ENCODE results near the gene SMTN.
A peak's percentile ranks its signal among the peaks of the same experiment; 100 is the strongest.
"Not testable (repeated sequence)": the region's sequence is repeated elsewhere in the genome, so short reads cannot be mapped to it uniquely, and the experiment has no call there.

Gene SMTN

DNA sequence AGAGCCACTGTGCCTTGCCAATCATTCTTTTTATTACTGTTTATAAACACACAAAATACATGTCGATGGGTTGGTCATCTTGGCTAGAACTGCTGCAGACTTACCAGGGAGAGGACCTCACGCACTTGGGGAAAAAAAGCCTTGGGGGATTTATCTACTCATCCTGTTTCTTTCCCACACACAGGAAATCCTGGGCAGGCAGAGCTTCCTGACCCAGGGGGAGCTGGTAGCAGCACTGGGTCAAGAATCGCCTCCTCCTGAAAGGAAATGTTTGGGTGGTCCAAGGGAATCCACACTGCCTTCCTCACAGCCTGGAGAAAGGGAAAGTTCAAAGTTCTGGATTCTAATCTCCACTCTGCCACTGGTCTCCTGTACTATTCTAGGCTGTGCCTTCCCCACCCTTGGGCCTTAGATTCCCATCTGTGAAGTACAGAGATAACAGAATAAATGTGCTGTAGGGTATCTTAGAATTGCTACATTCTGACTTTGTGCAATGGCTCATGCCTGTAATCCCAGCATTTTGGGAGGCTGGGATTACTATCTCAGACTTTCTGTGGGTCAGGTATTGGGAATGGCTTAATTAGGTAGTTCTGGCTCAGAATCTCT lies 31.2 kb upstream of the SMTN start:
- no peaks in the 10 kb centered on the region for H3K9me3 ChIP-seq (ENCODE audit: control insufficient read depth in 1 of 2, low read length in 2 of 2)
- H3K27me3 ChIP-seq (ENCODE audit: control insufficient read depth in 1 of 2, insufficient read depth in 2 of 2, low read length in 2 of 2): no peaks in the 10 kb centered on the region
- H3K4me1 ChIP-seq (ENCODE audit: control insufficient read depth in 1 of 2, insufficient read depth in 2 of 2, low read length in 2 of 2): peaks cover 0 to 9% of the 10 kb centered on the region in 2 donors
- no peak overlapping the region for H3K4me3 ChIP-seq (ENCODE audit: low read depth in 1 of 2, low read length in 2 of 2)
- H3K27ac ChIP-seq (ENCODE audit: low read depth, low read length): no peak overlapping the region
- H3K9ac ChIP-seq (ENCODE audit: low read depth in 1 of 2, low read length in 2 of 2): no peak overlapping the region
- H3K36me3 ChIP-seq (ENCODE audit: control insufficient read depth in 1 of 2, insufficient read depth in 2 of 2, low read length in 2 of 2): no peaks in the 10 kb centered on the region

DNA sequence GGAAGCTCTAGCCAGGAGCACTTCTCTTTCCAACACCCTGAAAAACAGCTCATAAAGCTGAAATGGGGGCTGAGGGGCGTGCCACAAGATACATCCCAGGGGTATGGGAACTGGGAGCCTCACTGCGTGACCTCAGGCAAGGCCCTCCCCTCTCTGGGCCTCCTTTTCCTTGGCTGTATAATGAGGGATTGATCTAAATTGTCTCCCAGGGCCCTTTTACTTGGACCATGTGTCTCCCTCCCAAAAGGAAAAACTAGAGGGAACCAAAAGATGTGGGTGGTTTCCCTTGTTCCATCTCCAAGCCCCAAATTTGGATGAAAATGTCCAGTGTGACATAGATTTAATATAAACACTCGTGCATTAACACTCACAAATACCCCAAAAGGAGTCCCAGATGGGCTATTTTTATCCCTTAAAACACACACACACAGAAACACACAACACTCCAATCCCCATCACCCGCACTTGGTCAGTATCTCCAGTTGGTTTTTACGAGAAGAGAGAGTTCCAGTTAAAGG lies 25.9 kb upstream of the SMTN start:
- Histone ChIP-seq H3K36me3 (ENCODE audit: control insufficient read depth in 1 of 2, insufficient read depth in 2 of 2, low read length in 2 of 2) (no peaks in the 10 kb centered on the region), H3K9me3 (ENCODE audit: control insufficient read depth in 1 of 2, low read length in 2 of 2) (no peaks in the 10 kb centered on the region), H3K27ac (ENCODE audit: low read depth, low read length) (peak overlapping the region; percentile 55), H3K4me1 (ENCODE audit: control insufficient read depth in 1 of 2, insufficient read depth in 2 of 2, low read length in 2 of 2) (peaks cover 0 to 5% of the 10 kb centered on the region in 2 donors), H3K27me3 (ENCODE audit: control insufficient read depth in 1 of 2, insufficient read depth in 2 of 2, low read length in 2 of 2) (no peaks in the 10 kb centered on the region), H3K9ac (ENCODE audit: low read depth in 1 of 2, low read length in 2 of 2) (no peak overlapping the region), H3K4me3 (ENCODE audit: low read depth in 1 of 2, low read length in 2 of 2) (no peak overlapping the region)

DNA sequence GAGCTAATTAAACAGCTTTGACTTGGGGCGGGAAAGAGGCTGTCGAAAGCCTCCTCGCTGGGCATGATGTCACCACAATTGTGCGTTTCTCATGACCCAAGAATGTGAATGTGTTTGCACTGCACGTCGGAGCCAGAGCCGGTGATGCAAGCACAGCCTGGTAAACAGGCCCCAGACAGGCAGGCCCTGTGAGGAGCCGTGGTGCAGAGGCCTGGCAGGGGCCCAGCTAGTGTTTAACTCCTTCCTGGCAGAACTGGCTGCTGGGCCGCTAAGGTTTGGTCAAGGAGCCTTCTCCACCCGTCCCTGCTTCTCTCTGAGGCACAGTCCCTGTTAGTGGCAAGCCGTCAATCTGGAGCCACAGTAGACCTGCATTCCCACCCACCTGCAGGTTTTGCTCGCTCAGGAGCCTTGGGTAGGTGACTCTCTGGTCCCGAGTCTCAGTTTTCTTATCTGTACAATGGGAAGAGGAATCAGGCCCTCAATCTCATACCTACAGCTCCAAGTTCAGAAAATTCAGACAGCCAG lies 25.4 kb upstream of the SMTN start:
- Histone ChIP-seq H3K36me3 (ENCODE audit: control insufficient read depth in 1 of 2, insufficient read depth in 2 of 2, low read length in 2 of 2) (no peaks in the 10 kb centered on the region), H3K9ac (ENCODE audit: low read depth in 1 of 2, low read length in 2 of 2) (no peak overlapping the region), H3K27me3 (ENCODE audit: control insufficient read depth in 1 of 2, insufficient read depth in 2 of 2, low read length in 2 of 2) (no peaks in the 10 kb centered on the region), H3K27ac (ENCODE audit: low read depth, low read length) (peak overlapping the region; percentile 8), H3K9me3 (ENCODE audit: control insufficient read depth in 1 of 2, low read length in 2 of 2) (no peaks in the 10 kb centered on the region), H3K4me3 (ENCODE audit: low read depth in 1 of 2, low read length in 2 of 2) (no peak overlapping the region), H3K4me1 (ENCODE audit: control insufficient read depth in 1 of 2, insufficient read depth in 2 of 2, low read length in 2 of 2) (peaks cover 0 to 5% of the 10 kb centered on the region in 2 donors)

DNA sequence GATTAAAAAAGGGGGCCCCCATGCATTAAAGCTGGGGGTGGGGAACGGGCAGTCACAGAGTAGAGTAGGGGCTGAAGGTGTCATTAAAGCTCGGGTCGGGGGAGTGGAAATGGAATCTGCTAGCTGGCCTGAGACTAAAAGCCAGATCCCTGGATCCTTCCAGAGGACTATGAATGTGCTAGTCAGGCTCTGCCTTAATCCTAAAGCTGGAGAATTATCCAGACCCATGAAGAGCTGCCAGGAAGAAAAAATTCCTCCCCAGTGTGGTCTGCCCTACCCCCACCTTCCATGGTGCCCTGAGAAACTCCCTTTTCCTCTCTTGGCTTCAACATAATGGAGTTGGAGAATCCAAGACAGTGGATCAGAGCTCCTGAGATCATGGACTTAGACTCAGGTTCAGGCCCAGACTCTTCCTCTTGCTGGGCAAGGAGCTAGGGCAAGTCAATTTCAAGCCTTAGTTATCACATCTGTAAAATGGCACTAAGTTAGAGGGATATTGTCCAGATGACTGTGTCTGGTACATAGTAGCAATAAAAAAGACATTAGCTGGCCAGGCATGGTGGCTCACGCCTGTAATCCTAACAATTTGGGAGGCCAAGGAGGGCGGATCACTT lies 24.0 kb upstream of the SMTN start:
- no peak overlapping the region for H3K27ac ChIP-seq (ENCODE audit: low read depth, low read length)
- H3K4me1 ChIP-seq (ENCODE audit: control insufficient read depth in 1 of 2, insufficient read depth in 2 of 2, low read length in 2 of 2): peaks cover 0 to 5% of the 10 kb centered on the region in 2 donors

DNA sequence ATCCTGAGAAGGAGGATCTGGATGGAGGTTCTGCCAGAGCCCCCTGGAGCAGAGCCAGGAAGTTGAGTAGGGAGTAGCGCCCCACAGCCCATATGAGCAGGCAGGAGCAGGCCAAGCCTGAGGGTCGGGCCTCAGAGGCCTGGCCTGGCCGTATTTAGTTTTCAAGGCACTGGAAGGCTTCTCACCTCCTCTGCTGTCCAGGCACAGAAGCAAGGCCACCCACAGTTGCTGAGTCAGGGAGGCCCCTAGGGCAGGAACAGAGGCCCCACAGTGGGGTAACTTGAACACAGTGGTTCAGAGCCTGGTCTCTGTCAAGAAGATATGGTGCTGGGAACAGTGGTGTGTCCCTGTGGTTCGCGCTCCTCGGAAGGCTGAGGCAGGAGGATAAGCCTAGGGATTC lies 21.5 kb upstream of the SMTN start:
- not testable (repeated sequence) for H3K9me3 ChIP-seq (ENCODE audit: control insufficient read depth in 1 of 2, low read length in 2 of 2); H3K4me1 ChIP-seq (ENCODE audit: control insufficient read depth in 1 of 2, insufficient read depth in 2 of 2, low read length in 2 of 2); H3K4me3 ChIP-seq (ENCODE audit: low read depth in 1 of 2, low read length in 2 of 2); H3K36me3 ChIP-seq (ENCODE audit: control insufficient read depth in 1 of 2, insufficient read depth in 2 of 2, low read length in 2 of 2); H3K27ac ChIP-seq (ENCODE audit: low read depth, low read length); H3K27me3 ChIP-seq (ENCODE audit: control insufficient read depth in 1 of 2, insufficient read depth in 2 of 2, low read length in 2 of 2); H3K9ac ChIP-seq (ENCODE audit: low read depth in 1 of 2, low read length in 2 of 2)

More for the DNA sequence above, 24.0 kb upstream of the SMTN start:
- H3K36me3 ChIP-seq (ENCODE audit: control insufficient read depth in 1 of 2, insufficient read depth in 2 of 2, low read length in 2 of 2): no peaks in the 10 kb centered on the region
- H3K9ac ChIP-seq (ENCODE audit: low read depth in 1 of 2, low read length in 2 of 2): no peak overlapping the region
- H3K4me3 ChIP-seq (ENCODE audit: low read depth in 1 of 2, low read length in 2 of 2): no peak overlapping the region
- H3K9me3 ChIP-seq (ENCODE audit: control insufficient read depth in 1 of 2, low read length in 2 of 2): no peaks in the 10 kb centered on the region
- H3K27me3 ChIP-seq (ENCODE audit: control insufficient read depth in 1 of 2, insufficient read depth in 2 of 2, low read length in 2 of 2): no peaks in the 10 kb centered on the region

DNA sequence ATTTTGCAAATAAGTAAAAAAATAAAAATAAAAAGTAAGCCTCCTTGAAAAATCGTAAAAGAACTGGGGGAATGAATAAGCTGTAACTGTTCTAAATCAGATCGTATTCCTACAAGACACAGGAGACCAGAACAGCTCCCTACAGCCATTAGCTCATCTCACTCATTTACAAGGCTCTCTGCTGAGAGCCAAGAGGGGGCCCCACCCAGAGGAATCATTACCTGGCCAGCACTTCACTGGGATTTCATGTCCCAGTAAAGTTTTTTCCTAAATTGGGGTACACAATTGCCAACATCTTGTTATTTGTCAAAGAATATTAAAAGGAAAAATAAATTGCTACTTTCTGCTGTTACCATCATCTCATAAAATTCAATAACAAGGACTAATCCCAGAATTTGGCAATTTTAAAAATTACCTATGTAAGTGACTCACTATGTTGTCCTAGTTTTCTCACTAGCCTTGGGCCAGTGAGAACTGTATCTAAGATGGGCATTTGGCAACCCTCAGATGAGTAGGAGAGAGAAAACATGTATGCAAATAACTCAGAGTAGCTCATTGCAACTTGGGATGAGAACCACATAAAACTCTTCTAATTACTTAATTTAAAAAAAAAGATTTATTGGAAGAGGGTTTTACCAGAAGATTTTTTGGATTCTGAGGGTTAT lies 18.4 kb upstream of the SMTN start:
- H3K4me3 ChIP-seq (ENCODE audit: low read depth in 1 of 2, low read length in 2 of 2): no peak overlapping the region
- peaks cover 0 to 7% of the 10 kb centered on the region in 2 donors for H3K4me1 ChIP-seq (ENCODE audit: control insufficient read depth in 1 of 2, insufficient read depth in 2 of 2, low read length in 2 of 2)
- H3K36me3 ChIP-seq (ENCODE audit: control insufficient read depth in 1 of 2, insufficient read depth in 2 of 2, low read length in 2 of 2): no peaks in the 10 kb centered on the region
- H3K27ac ChIP-seq (ENCODE audit: low read depth, low read length): no peak overlapping the region
- H3K9me3 ChIP-seq (ENCODE audit: control insufficient read depth in 1 of 2, low read length in 2 of 2): no peaks in the 10 kb centered on the region
- H3K27me3 ChIP-seq (ENCODE audit: control insufficient read depth in 1 of 2, insufficient read depth in 2 of 2, low read length in 2 of 2): no peaks in the 10 kb centered on the region
- H3K9ac ChIP-seq (ENCODE audit: low read depth in 1 of 2, low read length in 2 of 2): no peak overlapping the region

DNA sequence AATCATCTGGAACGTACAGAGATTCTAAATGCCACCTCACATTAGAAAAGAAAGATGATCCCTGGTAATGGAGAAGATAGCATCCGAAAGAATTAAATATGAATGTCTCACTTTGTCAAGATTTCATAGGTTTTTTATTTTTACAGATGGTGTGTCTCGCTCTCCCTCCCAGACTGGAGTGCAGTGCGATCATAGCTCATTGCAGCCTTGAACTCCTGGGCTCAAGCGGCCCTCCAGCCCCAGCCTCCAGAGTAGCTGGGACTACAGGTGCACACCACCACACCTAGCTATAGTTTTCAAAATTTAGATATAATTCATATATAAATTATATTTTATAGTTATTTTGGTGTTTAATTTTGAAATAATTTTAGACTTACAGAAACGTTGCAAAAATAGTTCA lies 16.7 kb upstream of the SMTN start:
- Histone ChIP-seq H3K9me3 (ENCODE audit: control insufficient read depth in 1 of 2, low read length in 2 of 2) (no peaks in the 10 kb centered on the region), H3K36me3 (ENCODE audit: control insufficient read depth in 1 of 2, insufficient read depth in 2 of 2, low read length in 2 of 2) (no peaks in the 10 kb centered on the region), H3K4me1 (ENCODE audit: control insufficient read depth in 1 of 2, insufficient read depth in 2 of 2, low read length in 2 of 2) (peaks cover 0 to 7% of the 10 kb centered on the region in 2 donors), H3K4me3 (ENCODE audit: low read depth in 1 of 2, low read length in 2 of 2) (peak overlapping the region; percentile 65 to 75), H3K27ac (ENCODE audit: low read depth, low read length) (no peak overlapping the region), H3K9ac (ENCODE audit: low read depth in 1 of 2, low read length in 2 of 2) (peak overlapping the region in 1 of 2 donors; percentile 12), H3K27me3 (ENCODE audit: control insufficient read depth in 1 of 2, insufficient read depth in 2 of 2, low read length in 2 of 2) (no peaks in the 10 kb centered on the region)

DNA sequence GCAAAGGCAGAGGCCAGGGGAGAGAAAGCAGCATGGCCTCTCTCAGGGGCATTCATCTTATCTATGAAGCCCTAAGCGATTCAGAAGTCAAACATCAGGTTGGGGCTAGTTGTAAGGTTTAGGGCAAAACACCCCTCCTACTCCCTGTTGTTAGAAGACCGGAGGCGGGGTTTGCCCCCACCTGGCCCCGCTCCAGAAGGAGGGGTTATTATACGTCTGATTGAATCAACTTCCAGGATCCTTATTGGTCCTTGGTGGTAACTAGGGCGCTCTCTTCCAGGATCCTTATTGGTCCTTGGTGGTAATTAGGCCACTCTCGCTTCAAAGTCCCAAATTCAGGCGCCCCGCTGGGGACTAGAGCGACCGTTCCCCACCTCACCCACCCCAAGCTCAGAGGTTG lies 12.1 kb upstream of the SMTN start:
- Histone ChIP-seq H3K9me3 (ENCODE audit: control insufficient read depth in 1 of 2, low read length in 2 of 2) (no peaks in the 10 kb centered on the region), H3K27ac (ENCODE audit: low read depth, low read length) (no peak overlapping the region), H3K36me3 (ENCODE audit: control insufficient read depth in 1 of 2, insufficient read depth in 2 of 2, low read length in 2 of 2) (no peaks in the 10 kb centered on the region), H3K4me3 (ENCODE audit: low read depth in 1 of 2, low read length in 2 of 2) (no peak overlapping the region), H3K4me1 (ENCODE audit: control insufficient read depth in 1 of 2, insufficient read depth in 2 of 2, low read length in 2 of 2) (peaks cover 0 to 2% of the 10 kb centered on the region in 2 donors), H3K27me3 (ENCODE audit: control insufficient read depth in 1 of 2, insufficient read depth in 2 of 2, low read length in 2 of 2) (no peaks in the 10 kb centered on the region), H3K9ac (ENCODE audit: low read depth in 1 of 2, low read length in 2 of 2) (no peak overlapping the region)

DNA sequence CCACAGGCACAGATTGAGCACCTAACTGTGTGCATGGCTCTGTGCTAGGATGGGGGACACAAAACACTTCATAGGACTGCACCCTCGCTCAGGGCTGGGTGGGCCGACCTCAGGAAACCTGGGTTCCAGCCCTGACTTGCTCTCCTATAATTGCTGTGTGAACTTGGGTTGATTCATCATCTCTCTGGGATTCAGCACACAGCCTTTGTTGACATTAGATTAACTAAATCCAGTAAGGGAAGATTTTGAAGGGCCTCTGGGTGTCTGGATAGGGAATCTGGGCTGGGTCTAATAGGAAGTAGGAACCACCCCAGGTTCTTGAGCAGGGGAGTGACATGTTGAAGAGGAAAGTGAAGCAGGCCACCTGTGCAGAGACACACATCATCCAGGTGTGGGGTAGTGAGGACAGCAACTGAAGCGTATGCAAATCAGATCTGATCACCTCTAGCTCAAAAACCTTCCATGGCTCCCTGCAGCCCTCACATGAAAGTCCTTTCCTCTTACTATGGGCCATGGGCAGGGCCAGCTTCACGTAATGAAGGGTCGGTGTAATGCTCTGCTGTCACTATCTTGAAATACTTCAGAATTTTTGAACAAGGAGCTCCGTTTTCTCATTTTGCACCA lies 11.3 kb upstream of the SMTN start:
- not testable (repeated sequence) for H3K4me3 ChIP-seq (ENCODE audit: low read depth in 1 of 2, low read length in 2 of 2); H3K27me3 ChIP-seq (ENCODE audit: control insufficient read depth in 1 of 2, insufficient read depth in 2 of 2, low read length in 2 of 2); H3K36me3 ChIP-seq (ENCODE audit: control insufficient read depth in 1 of 2, insufficient read depth in 2 of 2, low read length in 2 of 2); H3K27ac ChIP-seq (ENCODE audit: low read depth, low read length); H3K4me1 ChIP-seq (ENCODE audit: control insufficient read depth in 1 of 2, insufficient read depth in 2 of 2, low read length in 2 of 2); H3K9me3 ChIP-seq (ENCODE audit: control insufficient read depth in 1 of 2, low read length in 2 of 2); H3K9ac ChIP-seq (ENCODE audit: low read depth in 1 of 2, low read length in 2 of 2)

DNA sequence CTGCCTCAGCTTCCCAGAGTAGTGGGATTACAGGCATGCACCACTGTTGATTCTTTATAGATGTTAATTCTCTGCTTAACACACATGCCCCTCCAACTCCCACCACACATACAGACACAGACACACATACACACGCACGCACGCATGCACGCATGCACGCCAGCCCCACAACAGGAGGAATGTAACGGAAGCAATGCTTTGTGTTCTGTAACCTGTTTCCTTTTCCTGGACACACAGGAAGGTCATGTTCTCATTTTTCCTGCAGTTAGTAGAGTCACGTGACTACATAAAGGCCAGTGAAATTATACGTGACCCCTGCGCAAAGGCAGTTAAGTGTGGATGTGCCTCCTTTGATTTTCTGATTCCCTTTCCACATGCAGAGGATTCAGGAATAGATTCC lies 8.0 kb upstream of the SMTN start:
- H3K9ac ChIP-seq (ENCODE audit: low read depth in 1 of 2, low read length in 2 of 2); H3K27ac ChIP-seq (ENCODE audit: low read depth, low read length); H3K36me3 ChIP-seq (ENCODE audit: control insufficient read depth in 1 of 2, insufficient read depth in 2 of 2, low read length in 2 of 2); H3K4me3 ChIP-seq (ENCODE audit: low read depth in 1 of 2, low read length in 2 of 2); H3K27me3 ChIP-seq (ENCODE audit: control insufficient read depth in 1 of 2, insufficient read depth in 2 of 2, low read length in 2 of 2); H3K4me1 ChIP-seq (ENCODE audit: control insufficient read depth in 1 of 2, insufficient read depth in 2 of 2, low read length in 2 of 2); H3K9me3 ChIP-seq (ENCODE audit: control insufficient read depth in 1 of 2, low read length in 2 of 2): not testable (repeated sequence)
